Smooth muscle cell (in vitro differentiated cells): Measurements from ENCODE around the gene CCDC127. TPM values are rescaled to one million over a fixed set of nuclear protein-coding genes. Genes with fewer than 3 reads are reported as not detected.

Experiments
- DNase-seq: peaks from one replicate; lab custom pipeline; 2025; ENCODE audit not compliant: unreplicated experiment; lab: John Stamatoyannopoulos, UW
- H2AFZ ChIP-seq: fragments of 200-600 bp; sonication (generic); 2 replicates; pipeline ENCODE4 v1.6.0; 2016; ENCODE audit warnings: antibody characterized with exemption, low read depth, mild to moderate bottlenecking
- H3F3A ChIP-seq: fragments of 200-600 bp; sonication (generic); 2 replicates; pipeline ENCODE4 v1.6.0; 2017; ENCODE audit warnings: antibody characterized with exemption, low read depth
- H3K27ac ChIP-seq: fragments of 200-600 bp; sonication (generic); 2 replicates; pipeline ENCODE4 v1.5.1; 2016; ENCODE audit warnings: low read depth, mild to moderate bottlenecking
- H3K27me3 ChIP-seq: fragments of 200-600 bp; sonication (generic); 2 replicates; pipeline ENCODE4 v1.6.1; 2016; ENCODE audit warnings: low read depth, mild to moderate bottlenecking
- H3K36me3 ChIP-seq: fragments of 200-600 bp; sonication (generic); 2 replicates; pipeline ENCODE4 v1.5.1; 2016; ENCODE audit warnings: low read depth
- H3K4me1 ChIP-seq: fragments of 200-600 bp; sonication (generic); 2 replicates; pipeline ENCODE4 v1.5.1; 2016; ENCODE audit warnings: low read depth
- H3K4me2 ChIP-seq: fragments of 200-600 bp; sonication (generic); 2 replicates; pipeline ENCODE4 v1.6.0; 2016; ENCODE audit warnings: mild to moderate bottlenecking
- H3K4me3 ChIP-seq: fragments of 200-600 bp; sonication (generic); 2 replicates; pipeline ENCODE4 v1.5.1; 2016; ENCODE audit warnings: mild to moderate bottlenecking
- H3K79me2 ChIP-seq: fragments of 200-600 bp; sonication (generic); 2 replicates; pipeline ENCODE4 v1.6.0; 2016; ENCODE audit warnings: low read depth, mild to moderate bottlenecking
- H3K9ac ChIP-seq: fragments of 200-600 bp; sonication (generic); 2 replicates; pipeline ENCODE4 v1.6.0; 2016; ENCODE audit warnings: low read depth
- H3K9me3 ChIP-seq: fragments of 200-600 bp; sonication (generic); replicated peaks from 2 replicates; pipeline ENCODE4 v1.5.1; 2016; ENCODE audit warnings: low read depth
- H4K20me1 ChIP-seq: fragments of 200-600 bp; sonication (generic); 2 replicates; pipeline ENCODE4 v1.6.0; 2016; ENCODE audit warnings: low read depth
- WGBS: methylation state at CpG from one replicate; pipeline ENCODE4 v1.1.7; 2016; ENCODE audit warnings: low lambda C conversion rate; 5-methylcytosine and 5-hydroxymethylcytosine counted together
- polyA plus RNA-seq: library from polyadenylated mRNA; unstranded; fragments of >200 nt; fragmentation: Nextera tagmentation; extraction: Ambion mirVana; gene quantifications from 2 replicates; pipeline ENCODE4 v1.2.1, GENCODE V29; 2016
- total RNA-seq: library from RNA; depleted of rRNA; stranded (reverse); fragments of >200 nt; gene quantifications from 2 replicates; pipeline ENCODE4 v1.2.3, GENCODE V29; 2014
- TF ChIP-seq, protein P1 (sequence below): fragments of 200-600 bp; sonication (generic); IDR thresholded peaks from 2 replicates; pipeline ENCODE4 v1.5.1; 2017; ENCODE audit warnings: borderline replicate concordance, mild to moderate bottlenecking, antibody characterized with exemption; ENCODE audit not compliant: insufficient read depth, poor library complexity, severe bottlenecking

Gene CCDC127
- total and polyA plus RNA-seq, 2 experiments from 2014 or later, result 2.8 to 8.6 TPM

DNA sequence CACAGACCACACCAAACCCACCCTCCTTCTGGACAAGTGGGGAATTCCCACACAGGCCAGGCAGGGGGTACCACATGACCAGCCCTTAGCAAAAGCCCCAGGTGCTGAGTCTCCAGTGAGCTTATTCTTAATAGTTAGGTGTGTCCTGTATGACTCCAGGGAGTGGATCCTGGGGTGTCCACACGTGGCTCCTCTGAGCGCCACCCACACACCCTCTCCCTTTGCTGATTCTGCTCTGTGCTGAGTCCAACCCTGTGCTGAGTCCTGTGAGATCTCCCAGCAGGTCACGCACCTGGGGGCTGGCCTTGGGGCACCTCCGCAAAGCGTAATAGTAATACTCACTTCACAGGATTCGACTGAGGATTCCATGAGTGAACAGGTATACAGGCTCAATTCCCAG, 14.0 kb downstream of the CCDC127 start:
- over 99% methylated on average over 6 of the region's 6 CpGs for WGBS
- Histone ChIP-seq H3K9me3 (no peaks in the 10 kb centered on the region), H4K20me1 (peaks cover 79% of the 10 kb centered on the region), H3K9ac (no peak overlapping the region), H3F3A (no peaks in the 10 kb centered on the region), H3K27ac (no peak overlapping the region), H2AFZ (no peak overlapping the region), H3K4me1 (no peaks in the 10 kb centered on the region), H3K4me3 (no peak overlapping the region), H3K79me2 (peaks cover 12% of the 10 kb centered on the region), H3K36me3 (no peaks in the 10 kb centered on the region), H3K27me3 (no peaks in the 10 kb centered on the region), H3K4me2 (no peak overlapping the region)
- TF ChIP-seq, protein P1, sequence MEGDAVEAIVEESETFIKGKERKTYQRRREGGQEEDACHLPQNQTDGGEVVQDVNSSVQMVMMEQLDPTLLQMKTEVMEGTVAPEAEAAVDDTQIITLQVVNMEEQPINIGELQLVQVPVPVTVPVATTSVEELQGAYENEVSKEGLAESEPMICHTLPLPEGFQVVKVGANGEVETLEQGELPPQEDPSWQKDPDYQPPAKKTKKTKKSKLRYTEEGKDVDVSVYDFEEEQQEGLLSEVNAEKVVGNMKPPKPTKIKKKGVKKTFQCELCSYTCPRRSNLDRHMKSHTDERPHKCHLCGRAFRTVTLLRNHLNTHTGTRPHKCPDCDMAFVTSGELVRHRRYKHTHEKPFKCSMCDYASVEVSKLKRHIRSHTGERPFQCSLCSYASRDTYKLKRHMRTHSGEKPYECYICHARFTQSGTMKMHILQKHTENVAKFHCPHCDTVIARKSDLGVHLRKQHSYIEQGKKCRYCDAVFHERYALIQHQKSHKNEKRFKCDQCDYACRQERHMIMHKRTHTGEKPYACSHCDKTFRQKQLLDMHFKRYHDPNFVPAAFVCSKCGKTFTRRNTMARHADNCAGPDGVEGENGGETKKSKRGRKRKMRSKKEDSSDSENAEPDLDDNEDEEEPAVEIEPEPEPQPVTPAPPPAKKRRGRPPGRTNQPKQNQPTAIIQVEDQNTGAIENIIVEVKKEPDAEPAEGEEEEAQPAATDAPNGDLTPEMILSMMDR, result no peak
- no peak for DNase-seq

- 98% methylated on average over 26 of the region's 26 CpGs for WGBS
- DNase-seq, result no peak
- no peaks in the 10 kb centered on the region for H3F3A ChIP-seq
- no peak overlapping the region for H3K4me2 ChIP-seq
- H3K9me3 ChIP-seq, result no peaks in the 10 kb centered on the region
- no peaks in the 10 kb centered on the region for H3K36me3 ChIP-seq
- no peaks in the 10 kb centered on the region for H3K4me1 ChIP-seq
- H4K20me1 ChIP-seq, result peaks cover 73% of the 10 kb centered on the region
- no peak overlapping the region for H3K4me3 ChIP-seq
- no peak overlapping the region for H3K27ac ChIP-seq
- TF ChIP-seq, protein P1, result no peak
- no peak overlapping the region for H2AFZ ChIP-seq
- H3K9ac ChIP-seq, result no peak overlapping the region
- no peaks in the 10 kb centered on the region for H3K27me3 ChIP-seq
- H3K79me2 ChIP-seq, result peaks cover 7% of the 10 kb centered on the region
These were observed 14.6 kb downstream of the CCDC127 start for GRCh38 chr5:203246-203930.

DNA sequence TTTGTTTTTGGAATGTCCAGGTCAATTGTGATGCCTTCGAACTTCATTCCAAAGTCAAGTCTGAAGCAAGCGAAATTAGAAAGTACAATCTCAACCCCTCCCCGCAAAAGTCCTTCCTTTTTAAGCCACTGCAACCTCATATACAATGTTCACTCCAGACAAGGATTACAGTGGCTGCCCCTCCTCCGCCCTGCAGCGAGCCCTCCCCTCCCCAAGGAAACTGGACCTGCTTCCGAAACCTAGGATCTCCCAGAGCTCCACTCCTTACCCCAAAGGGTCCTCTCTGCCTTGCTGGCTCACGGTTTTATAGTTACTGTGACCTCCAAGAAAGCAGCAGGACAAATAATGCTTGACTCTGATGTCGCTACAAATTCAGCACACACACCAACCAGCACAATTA, 16.3 kb downstream of the CCDC127 start:
- Histone ChIP-seq H3K4me2 (no peak overlapping the region), H3K9ac (no peak overlapping the region), H3K36me3 (no peaks in the 10 kb centered on the region), H3K27me3 (no peaks in the 10 kb centered on the region), H3K9me3 (no peaks in the 10 kb centered on the region), H3K4me3 (no peak overlapping the region), H3K4me1 (no peaks in the 10 kb centered on the region), H3F3A (no peaks in the 10 kb centered on the region), H2AFZ (no peak overlapping the region), H3K79me2 (peaks cover 3% of the 10 kb centered on the region), H3K27ac (no peak overlapping the region), H4K20me1 (peaks cover 56% of the 10 kb centered on the region)
- WGBS, result 93% methylated on average over 8 of the region's 8 CpGs
- TF ChIP-seq, protein P1, result no peak
- no peak for DNase-seq

DNA sequence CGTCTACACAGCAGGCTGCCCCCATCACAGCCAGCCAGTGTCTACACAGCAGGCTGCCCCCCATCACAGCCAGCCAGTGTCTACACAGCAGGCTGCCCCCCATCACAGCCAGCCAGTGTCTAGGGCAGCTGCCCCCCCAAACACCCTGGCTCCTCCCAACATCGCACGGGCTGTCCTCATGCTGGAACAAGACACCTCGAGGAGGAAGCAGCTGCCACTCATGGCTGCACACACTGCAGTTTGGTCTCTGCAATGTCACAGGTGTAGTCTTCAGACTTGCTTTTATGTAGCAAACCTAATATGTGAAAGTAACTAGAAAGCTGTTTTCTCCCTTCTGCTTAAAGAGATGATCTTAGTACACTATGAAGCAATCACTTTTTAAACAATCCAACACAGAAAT, 17.0 kb downstream of the CCDC127 start:
- 91% methylated on average over 4 of the region's 4 CpGs for WGBS
- DNase-seq, result no peak
- Histone ChIP-seq H3K9ac (no peak overlapping the region), H3K9me3 (no peaks in the 10 kb centered on the region), H3K27ac (no peak overlapping the region), H3K4me2 (no peak overlapping the region), H3F3A (no peaks in the 10 kb centered on the region), H3K79me2 (no peaks in the 10 kb centered on the region), H3K36me3 (no peaks in the 10 kb centered on the region), H3K4me1 (no peaks in the 10 kb centered on the region), H3K27me3 (no peaks in the 10 kb centered on the region), H4K20me1 (peaks cover 49% of the 10 kb centered on the region), H3K4me3 (no peak overlapping the region), H2AFZ (no peak overlapping the region)
- TF ChIP-seq, protein P1, result no peak
